H4 (cell line): ENCODE measurements around the gene TNXB. TPM values are rescaled to one million over a fixed set of nuclear protein-coding genes. Genes with fewer than 3 reads are reported as not detected.
A peak's percentile ranks its signal among the peaks of the same experiment; 100 is the strongest.
"Not testable (repeated sequence)": the region's sequence is repeated elsewhere in the genome, so short reads cannot be mapped to it uniquely, and the experiment has no call there.

Source experiments
- DNase-seq: peaks from one replicate; pipeline ENCODE4 v3.0.0-alpha.2; 2015; ENCODE audit warnings: low spot score
- total RNA-seq: library from RNA; depleted of rRNA; stranded (reverse); fragments of >200 nt; shearing (Covaris generic); gene quantifications from 2 replicates; pipeline ENCODE4 v1.2.3, GENCODE V29; 2014

The TNXB gene
- total RNA-seq, 1 experiment from 2014 or later: 0.29 TPM

DNA sequence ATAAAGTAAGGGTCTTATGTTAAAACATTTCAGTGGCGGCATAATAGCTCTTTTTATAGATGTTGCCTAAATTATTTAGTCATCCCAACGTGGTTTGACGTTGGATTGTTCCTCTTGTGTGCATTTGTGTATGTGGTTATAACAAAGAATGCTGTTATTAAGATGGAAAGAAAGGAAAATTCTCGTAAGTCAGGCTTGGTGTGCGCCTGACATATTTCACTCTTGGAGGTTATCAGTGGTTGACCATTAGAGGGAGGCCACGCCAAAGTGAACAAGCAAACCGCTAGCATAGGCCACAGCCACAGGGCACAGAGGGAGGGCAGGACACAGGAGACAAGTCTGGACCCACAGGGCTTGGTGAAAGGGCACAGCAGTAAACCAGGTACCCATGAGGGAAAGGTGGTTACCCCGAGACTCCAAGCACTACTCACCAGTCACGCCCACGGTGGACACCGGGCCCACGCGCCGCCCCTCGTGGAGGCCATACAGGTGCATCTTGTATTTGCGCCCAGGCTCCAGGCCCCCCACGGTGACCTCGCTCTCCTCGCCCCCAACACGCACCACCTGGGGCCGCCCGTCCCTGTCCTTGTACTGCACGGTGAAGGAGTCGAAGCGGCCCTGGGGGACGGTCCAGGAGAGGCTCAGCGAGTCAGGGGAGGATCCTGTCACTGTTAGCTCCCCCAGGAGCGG is 48.0 kb downstream of the TNXB start:
- DNase-seq: no peak

DNA sequence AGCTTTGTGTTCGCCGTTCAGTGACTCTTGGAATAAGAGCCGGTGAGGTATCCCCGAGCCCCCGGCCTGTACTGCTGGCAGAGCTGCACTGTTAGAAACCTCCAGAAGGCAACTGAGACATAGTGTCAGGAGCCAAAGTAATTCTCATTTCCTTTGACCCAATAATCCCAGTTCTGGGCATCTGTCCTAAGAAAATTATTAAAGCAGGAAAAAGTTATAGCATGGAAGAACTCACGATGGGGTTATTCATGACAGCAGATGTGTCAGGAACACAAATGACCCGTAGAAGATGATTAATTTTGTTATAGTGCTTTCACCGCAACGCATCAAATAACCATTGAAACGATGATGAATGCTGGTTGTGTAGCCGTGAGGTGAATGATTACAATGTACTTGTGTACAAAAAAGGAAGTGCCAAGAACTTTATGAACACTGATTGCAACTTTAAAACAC is 50.6 kb downstream of the TNXB start:
- DNase-seq: no peak

DNA sequence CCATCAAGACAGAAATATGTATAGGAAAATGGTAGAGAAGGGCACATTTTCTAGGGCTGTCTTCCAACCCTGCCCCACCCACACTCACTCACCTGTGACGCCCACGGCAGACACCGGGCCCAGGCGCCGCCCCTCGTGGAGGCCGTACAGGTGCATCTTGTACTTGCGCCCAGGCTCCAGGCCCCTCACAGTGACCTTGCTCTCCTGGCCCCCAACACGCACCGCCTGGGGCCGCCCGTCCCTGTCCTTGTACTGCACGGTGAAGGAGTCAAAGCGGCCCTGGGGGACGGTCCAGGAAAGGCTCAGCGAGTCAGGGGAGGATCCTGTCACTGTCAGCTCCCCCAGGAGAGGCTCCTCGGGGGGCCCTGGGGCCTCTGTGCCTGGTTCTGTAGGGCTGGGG is 51.2 kb downstream of the TNXB start:
- no peak for DNase-seq

DNA sequence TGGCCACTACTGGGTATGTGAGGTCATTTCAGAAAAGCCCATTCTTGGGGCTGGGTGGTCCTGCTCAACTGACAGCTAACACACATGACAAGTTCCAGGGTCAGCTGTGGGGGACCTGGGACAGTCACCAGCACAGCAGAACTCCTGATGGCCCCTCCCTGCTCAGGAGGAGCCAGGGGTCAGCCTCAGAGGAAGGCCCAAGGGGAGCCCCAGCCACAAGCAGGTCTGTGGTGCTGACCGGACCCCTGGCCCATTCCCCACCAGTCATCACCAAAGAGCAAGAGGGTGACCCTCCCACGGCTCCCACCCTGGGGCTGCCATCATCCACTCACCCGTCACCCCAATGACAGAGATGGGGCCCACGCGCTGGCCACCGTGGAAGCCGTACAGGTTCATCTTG is 52.9 kb downstream of the TNXB start:
- DNase-seq: no peak

GRCh38 chr6:32055756-32056155 is 53.4 kb downstream of the TNXB start:
- not testable (repeated sequence) for DNase-seq

- DNase-seq: not testable (repeated sequence)
These were observed 55.8 kb downstream of the TNXB start for GRCh38 chr6:32053314-32053713.

- DNase-seq: not testable (repeated sequence)
These were observed 56.5 kb downstream of the TNXB start for GRCh38 chr6:32052626-32053025.

- DNase-seq: no peak
These were observed 58.6 kb downstream of the TNXB start for GRCh38 chr6:32050562-32050961.

DNA sequence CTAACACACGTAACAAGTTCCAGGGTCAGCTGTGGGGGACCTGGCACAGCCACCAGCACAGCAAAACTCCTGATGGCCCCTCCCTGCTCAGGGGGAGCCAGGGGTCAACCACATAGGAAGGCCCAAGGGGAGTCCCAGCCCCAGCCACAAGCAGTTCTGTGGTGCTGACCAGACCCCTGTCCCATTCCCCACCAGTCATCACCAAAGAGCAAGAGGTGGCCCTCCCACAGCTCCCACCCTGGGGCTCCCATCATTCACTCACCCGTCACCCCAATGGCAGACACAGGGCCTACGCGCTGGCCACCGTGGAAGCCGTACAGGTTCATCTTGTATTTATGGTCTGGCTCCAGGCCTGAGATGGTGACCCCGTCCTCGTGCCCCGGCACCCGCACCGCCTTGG is 59.4 kb downstream of the TNXB start:
- not testable (repeated sequence) for DNase-seq

DNA sequence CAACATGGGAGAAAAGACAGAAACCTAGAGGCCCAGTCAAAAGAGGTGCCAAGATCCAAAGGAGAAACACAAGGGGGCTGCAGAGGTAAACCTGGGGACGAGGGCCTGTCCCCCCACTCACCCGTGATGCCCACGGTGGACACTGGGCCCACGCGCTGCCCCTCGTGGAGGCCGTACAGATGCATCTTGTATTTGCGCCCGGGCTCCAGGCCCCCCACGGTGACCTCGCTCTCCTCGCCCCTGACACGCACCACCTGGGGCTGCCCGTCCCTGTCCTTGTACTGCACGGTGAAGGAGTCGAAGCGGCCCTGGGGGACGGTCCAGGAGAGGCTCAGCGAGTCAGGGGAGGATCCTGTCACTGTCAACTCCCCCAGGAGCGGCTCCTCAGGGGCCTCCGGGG is 60.0 kb downstream of the TNXB start:
- DNase-seq: not testable (repeated sequence)

DNA sequence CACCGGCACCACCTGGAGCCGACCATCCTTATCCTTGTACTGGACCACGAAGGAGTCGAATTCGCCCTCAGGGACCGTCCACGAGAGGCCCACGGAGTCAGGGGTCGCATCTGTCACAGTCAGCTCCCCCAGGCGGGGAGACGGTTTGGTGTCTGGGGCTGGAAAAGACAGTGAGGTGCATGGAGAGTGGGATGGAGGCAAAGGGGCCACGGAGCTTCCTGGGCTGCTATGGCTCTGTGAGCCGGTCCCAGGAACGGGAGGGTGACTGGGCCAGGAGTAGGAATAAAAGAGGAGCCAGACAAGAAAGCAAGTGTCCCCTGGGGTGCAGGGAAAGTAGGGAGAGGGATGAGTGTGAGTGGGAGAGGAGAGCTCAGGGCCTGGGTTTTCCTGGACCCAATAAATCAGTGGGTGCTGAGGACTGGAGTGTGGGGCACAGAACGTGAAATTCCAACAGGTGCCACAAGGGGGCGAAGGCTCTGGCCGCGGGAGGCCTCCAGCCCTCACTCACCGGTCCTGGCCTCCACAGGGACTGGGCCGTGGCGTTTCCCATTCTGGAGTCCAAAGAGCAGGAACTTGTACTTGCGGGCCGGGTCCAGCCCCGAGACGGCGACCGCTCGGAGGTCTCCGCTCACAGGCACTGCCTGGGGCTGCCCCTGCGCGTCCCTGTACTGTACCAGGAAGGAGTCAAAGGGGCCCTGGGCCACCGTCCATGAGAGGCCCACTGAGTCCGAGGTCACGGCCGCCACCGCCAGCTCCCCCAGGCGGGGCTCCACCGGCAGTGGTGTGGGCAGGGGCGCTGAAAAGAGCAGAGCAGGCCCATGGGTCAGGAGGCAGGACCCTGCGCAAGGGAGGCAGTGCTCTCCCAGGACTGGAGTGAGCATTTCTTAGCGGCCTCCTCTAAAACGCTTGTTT is 61.0 kb downstream of the TNXB start:
- peak; percentile 42 for DNase-seq

DNA sequence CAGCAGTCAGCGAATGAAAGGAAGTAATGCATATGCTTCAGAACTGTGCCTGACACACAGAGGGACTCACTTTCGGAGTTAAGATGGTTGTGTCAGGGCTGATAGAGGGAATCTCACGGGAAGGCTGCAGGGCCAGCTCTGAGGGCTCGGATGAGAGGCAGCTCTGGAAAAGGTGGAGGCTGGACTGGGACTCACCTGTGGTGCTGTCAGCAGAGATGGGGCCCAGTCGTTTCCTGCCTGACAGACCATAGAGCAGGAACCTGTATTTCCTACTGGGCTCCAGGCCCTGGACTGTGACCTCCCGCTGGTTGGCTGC is 61.6 kb downstream of the TNXB start:
- no peak for DNase-seq

DNA sequence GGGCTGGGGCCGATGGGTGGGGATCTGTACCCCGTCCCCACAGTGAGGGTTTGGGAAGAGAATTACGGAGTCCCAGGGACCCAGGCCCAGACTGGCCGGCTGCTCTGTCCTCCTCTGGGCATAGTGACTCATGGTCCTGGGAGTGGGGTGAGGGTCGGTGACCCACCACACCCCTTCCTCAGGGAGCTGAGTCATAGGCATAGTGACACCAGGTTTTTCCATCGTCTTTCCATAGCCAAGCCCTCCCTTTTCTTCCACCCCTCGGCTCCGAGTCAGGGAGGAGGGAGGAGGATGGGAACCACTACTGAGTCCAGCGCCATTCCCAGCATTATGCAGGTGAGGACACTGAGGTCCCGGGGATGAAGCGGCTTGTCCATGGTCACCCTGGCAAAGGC is 62.1 kb downstream of the TNXB start:
- DNase-seq: no peak

DNA sequence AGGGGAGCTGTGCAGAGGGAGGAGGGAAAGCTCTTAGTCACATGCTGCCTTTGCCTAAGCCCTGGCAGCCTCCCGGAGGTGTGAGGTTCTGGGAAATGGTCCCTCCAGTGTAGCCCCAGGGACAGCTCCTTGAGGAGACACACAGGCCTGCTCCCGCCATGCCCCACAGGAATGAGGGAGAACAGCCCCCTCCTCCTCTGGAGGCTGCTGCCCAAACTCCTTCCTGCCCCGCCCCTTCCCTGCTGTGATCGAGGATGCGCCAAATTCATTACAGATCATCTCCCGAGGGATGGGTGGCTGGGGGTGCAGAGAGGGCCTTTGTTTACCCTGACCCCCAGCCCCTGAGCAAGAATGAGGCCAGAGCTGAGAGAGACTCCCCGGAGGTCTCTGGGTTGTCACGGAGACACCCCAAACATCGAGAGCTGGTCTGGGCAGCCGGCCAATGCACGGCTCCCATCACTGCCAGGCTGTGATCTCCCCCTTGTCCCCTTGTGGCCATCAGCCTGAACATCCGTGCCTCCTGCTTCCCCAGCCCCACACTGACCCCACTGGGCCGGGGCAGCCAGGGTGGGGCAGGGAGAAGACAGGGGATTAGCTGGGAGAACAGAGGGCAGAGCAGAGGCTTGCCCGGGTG is 62.6 kb downstream of the TNXB start:
- DNase-seq: no peak

GRCh38 chr6:32045811-32046449 is 63.2 kb downstream of the TNXB start:
- no peak for DNase-seq

- not testable (repeated sequence) for DNase-seq
These were observed 64.2 kb downstream of the TNXB start for GRCh38 chr6:32044916-32045315.

DNA sequence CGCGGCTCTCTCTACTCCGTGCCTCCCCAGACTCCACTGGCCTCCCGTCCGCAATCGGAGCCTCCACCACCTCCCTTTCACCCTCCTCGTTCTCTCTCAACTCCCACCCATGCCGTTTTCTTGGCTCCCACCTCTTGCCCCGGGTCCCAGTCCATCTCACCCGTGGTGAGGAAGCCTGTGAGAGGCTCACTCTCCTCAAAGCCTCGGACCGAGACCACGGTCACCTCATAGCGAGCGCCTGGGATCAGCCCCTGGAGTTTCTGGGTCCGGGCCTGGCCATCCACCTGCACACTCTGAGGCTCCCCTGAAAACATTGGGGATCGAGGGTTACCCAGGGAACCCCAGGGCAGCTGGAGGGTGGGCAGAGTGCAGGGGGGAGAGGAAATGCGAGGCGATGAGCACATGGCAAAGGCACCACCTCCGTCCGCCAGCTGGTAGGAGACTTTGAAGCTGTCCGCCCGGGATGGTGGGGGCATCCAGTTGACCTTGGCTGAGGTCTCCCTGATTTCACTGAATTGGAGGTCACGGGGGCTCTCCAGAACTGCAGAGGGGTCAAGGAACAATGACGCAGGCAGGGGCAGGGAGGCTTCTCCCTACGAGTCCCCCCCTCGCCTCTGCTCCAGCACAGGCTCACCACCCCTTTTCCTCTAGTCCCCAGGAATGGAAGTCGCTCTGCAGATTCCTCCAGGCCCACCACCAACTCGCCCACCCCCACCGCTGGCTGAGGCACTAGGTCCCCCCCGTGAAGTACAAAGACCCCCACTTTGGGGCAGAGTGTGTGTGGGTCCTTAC is 65.4 kb downstream of the TNXB start:
- DNase-seq: not testable (repeated sequence)

- not testable (repeated sequence) for DNase-seq
These were observed 66.9 kb downstream of the TNXB start for GRCh38 chr6:32042276-32042675.

- DNase-seq: not testable (repeated sequence)
These were observed 67.8 kb downstream of the TNXB start for GRCh38 chr6:32041385-32041784.

GRCh38 chr6:32041050-32041321 is 68.2 kb downstream of the TNXB start:
- not testable (repeated sequence) for DNase-seq

- not testable (repeated sequence) for DNase-seq
These were observed 68.7 kb downstream of the TNXB start for GRCh38 chr6:32040299-32041049.
